ENCODE measurements around the gene SSRP1. TPM values are rescaled to one million over a fixed set of nuclear protein-coding genes. Genes with fewer than 3 reads are reported as not detected.

The SSRP1 gene
- total RNA-seq, 1 donor from 2014 or later = 186 TPM

GRCh38 chr11:57332694-57333440 is 2.8 kb downstream of the SSRP1 start:
- peaks cover 5% of the 10 kb centered on the region for H3K36me3 ChIP-seq
- H3K9ac ChIP-seq = no peak overlapping the region
- H3K4me3 ChIP-seq = no peak overlapping the region
- no peak overlapping the region for H3K4me2 ChIP-seq
- Mint-ChIP-seq H3K27ac (no peak overlapping the region), H3K27me3 (ENCODE audit: insufficient read depth, low read depth) (no peaks in the 10 kb centered on the region), H3K4me1 (peaks cover 31% of the 10 kb centered on the region), H3K9me3 (no peaks in the 10 kb centered on the region), H3K36me3 (peaks cover 55% of the 10 kb centered on the region), H3K4me3 (no peak overlapping the region)
- H3K9me3 ChIP-seq (ENCODE audit: low read depth) = no peaks in the 10 kb centered on the region
- peaks cover 39% of the 10 kb centered on the region for H3K79me2 ChIP-seq (ENCODE audit: low read depth)
- no peak overlapping the region for H3K27ac ChIP-seq
- no peak for DNase-seq (ENCODE audit: low spot score)
- H2AFZ ChIP-seq (replicated peaks) = no peak overlapping the region
- peaks cover 8% of the 10 kb centered on the region for H3F3A ChIP-seq (ENCODE audit: low read depth)
- peaks cover 18% of the 10 kb centered on the region for H3K4me1 ChIP-seq
- TF ChIP-seq EZH2phosphoT487 (IDR thresholded peaks at IDR 0.05) = no peak
- no peak for TF ChIP-seq EZH2 (IDR thresholded peaks at IDR 0.05)
- no peaks in the 10 kb centered on the region for H3K27me3 ChIP-seq
- peaks cover 9% of the 10 kb centered on the region for H4K20me1 ChIP-seq (ENCODE audit: low read depth)

- Histone ChIP-seq H3K36me3 (peaks cover 5% of the 10 kb centered on the region), H3K9me3 (ENCODE audit: low read depth) (no peaks in the 10 kb centered on the region), H3K27ac (no peak overlapping the region), H3K4me3 (no peak overlapping the region), H3F3A (ENCODE audit: low read depth) (peaks cover 11% of the 10 kb centered on the region), H4K20me1 (ENCODE audit: low read depth) (peaks cover 9% of the 10 kb centered on the region), H2AFZ (replicated peaks) (no peak overlapping the region), H3K27me3 (no peaks in the 10 kb centered on the region), H3K4me2 (no peak overlapping the region), H3K9ac (no peak overlapping the region), H3K79me2 (ENCODE audit: low read depth) (peaks cover 39% of the 10 kb centered on the region), H3K4me1 (peaks cover 16% of the 10 kb centered on the region)
- H3K4me1 Mint-ChIP-seq = peaks cover 33% of the 10 kb centered on the region
- H3K27me3 Mint-ChIP-seq (ENCODE audit: insufficient read depth, low read depth) = no peaks in the 10 kb centered on the region
- H3K27ac Mint-ChIP-seq = no peak overlapping the region
- no peaks in the 10 kb centered on the region for H3K9me3 Mint-ChIP-seq
- no peak for DNase-seq (ENCODE audit: low spot score)
- H3K4me3 Mint-ChIP-seq = no peak overlapping the region
- TF ChIP-seq EZH2 (IDR thresholded peaks at IDR 0.05) (no peak), EZH2phosphoT487 (IDR thresholded peaks at IDR 0.05) (no peak), CTCF (IDR thresholded peaks at IDR 0.05) (no peak)
- H3K36me3 Mint-ChIP-seq = peaks cover 65% of the 10 kb centered on the region
Measured at GRCh38 chr11:57331720-57332119, 4.0 kb downstream of the SSRP1 start.

- Histone ChIP-seq H4K20me1 (ENCODE audit: low read depth) (peaks cover 8% of the 10 kb centered on the region), H3K36me3 (peaks cover 5% of the 10 kb centered on the region), H3K9me3 (ENCODE audit: low read depth) (no peaks in the 10 kb centered on the region), H3K9ac (no peak overlapping the region), H3K4me2 (no peak overlapping the region), H3K4me3 (no peak overlapping the region), H3K79me2 (ENCODE audit: low read depth) (peaks cover 30% of the 10 kb centered on the region), H3K27ac (no peak overlapping the region), H2AFZ (replicated peaks) (no peak overlapping the region), H3K4me1 (peaks cover 22% of the 10 kb centered on the region), H3K27me3 (no peaks in the 10 kb centered on the region), H3F3A (ENCODE audit: low read depth) (peaks cover 24% of the 10 kb centered on the region)
- peaks cover 72% of the 10 kb centered on the region for H3K36me3 Mint-ChIP-seq
- H3K27me3 Mint-ChIP-seq (ENCODE audit: insufficient read depth, low read depth) = no peaks in the 10 kb centered on the region
- no peaks in the 10 kb centered on the region for H3K9me3 Mint-ChIP-seq
- no peak overlapping the region for H3K27ac Mint-ChIP-seq
- no peak for DNase-seq (ENCODE audit: low spot score)
- TF ChIP-seq CTCF (IDR thresholded peaks at IDR 0.05) (no peak), EZH2phosphoT487 (IDR thresholded peaks at IDR 0.05) (no peak), EZH2 (IDR thresholded peaks at IDR 0.05) (no peak)
- H3K4me3 Mint-ChIP-seq = no peak overlapping the region
- peaks cover 38% of the 10 kb centered on the region for H3K4me1 Mint-ChIP-seq
Measured at GRCh38 chr11:57330029-57330428, 5.7 kb downstream of the SSRP1 start.

GRCh38 chr11:57327721-57328120 is 8.0 kb downstream of the SSRP1 start:
- H3K4me1 Mint-ChIP-seq = peaks cover 36% of the 10 kb centered on the region
- no peak for DNase-seq (ENCODE audit: low spot score)
- peaks cover 56% of the 10 kb centered on the region for H3K36me3 Mint-ChIP-seq
- peaks cover 22% of the 10 kb centered on the region for H3K79me2 ChIP-seq (ENCODE audit: low read depth)
- no peaks in the 10 kb centered on the region for H3K36me3 ChIP-seq
- no peak overlapping the region for H3K9ac ChIP-seq
- no peak overlapping the region for H3K27ac Mint-ChIP-seq
- no peak overlapping the region for H3K4me3 ChIP-seq
- H2AFZ ChIP-seq (replicated peaks) = no peak overlapping the region
- H3K9me3 ChIP-seq (ENCODE audit: low read depth) = no peaks in the 10 kb centered on the region
- TF ChIP-seq EZH2phosphoT487 (IDR thresholded peaks at IDR 0.05) (no peak), CTCF (IDR thresholded peaks at IDR 0.05) (no peak), EZH2 (IDR thresholded peaks at IDR 0.05) (no peak)
- H3K27ac ChIP-seq = no peak overlapping the region
- peaks cover 6% of the 10 kb centered on the region for H3K27me3 Mint-ChIP-seq (ENCODE audit: insufficient read depth, low read depth)
- H3K4me2 ChIP-seq = no peak overlapping the region
- no peaks in the 10 kb centered on the region for H3K27me3 ChIP-seq
- H3K4me1 ChIP-seq = peaks cover 23% of the 10 kb centered on the region
- peaks cover 42% of the 10 kb centered on the region for H3F3A ChIP-seq (ENCODE audit: low read depth)
- peaks cover 13% of the 10 kb centered on the region for H4K20me1 ChIP-seq (ENCODE audit: low read depth)
- no peak overlapping the region for H3K4me3 Mint-ChIP-seq
- H3K9me3 Mint-ChIP-seq = no peaks in the 10 kb centered on the region
